H1 (cell line): ENCODE results near the gene SCYL2. TPM values are rescaled to one million over a fixed set of nuclear protein-coding genes. Genes with fewer than 3 reads are reported as not detected.
"Not testable (repeated sequence)": the region's sequence is repeated elsewhere in the genome, so short reads cannot be mapped to it uniquely, and the experiment has no call there.

Experiments
- CTCF ChIA-PET: fragments of 300-600 bp; sonication (Branson Sonifier 250); formaldehyde crosslinking; loops from one replicate; lab custom pipeline; 2021; ENCODE audit not compliant: partially characterized antibody; lab: Charles Lee
- POLR2A ChIA-PET: fragments of 300-600 bp; sonication (Branson Sonifier 250); formaldehyde crosslinking; loops from one replicate; lab custom pipeline; 2021; ENCODE audit warnings: inconsistent platforms; ENCODE audit not compliant: partially characterized antibody; lab: Charles Lee
- DNase-seq, 2 experiments: peaks; one replicate each; pipeline versions ENCODE4 v3.0.0 to v3.0.0-alpha.2; 2010 to 2022; ENCODE audit warnings: low spot score in 2 of 2, low read depth in 1 of 2, mixed read lengths in 1 of 2
- FAIRE-seq: peaks from 2 replicates; lab custom pipeline; 2011; peaks lifted over from hg19 to GRCh38; lab: Jason Lieb, UNC
- H2AFZ ChIP-seq: 2 replicates; pipeline ENCODE4 v1.8.1; 2012; ENCODE audit warnings: low read length, inconsistent platforms
- H2AK5ac ChIP-seq: 2 replicates; pipeline ENCODE4 v1.6.1; 2013; ENCODE audit warnings: low read depth, low read length
- H2BK120ac ChIP-seq: replicated peaks from 2 replicates; pipeline ENCODE3; 2013; ENCODE audit warnings: low read depth, low read length, inconsistent platforms
- H2BK12ac ChIP-seq: 2 replicates; pipeline ENCODE4 v1.6.1; 2013; ENCODE audit warnings: low read depth, low read length
- H2BK15ac ChIP-seq: 2 replicates; pipeline ENCODE4 v1.6.1; 2013; ENCODE audit warnings: low read length
- H2BK20ac ChIP-seq: 2 replicates; pipeline ENCODE4 v1.6.1; 2013; ENCODE audit warnings: low read length
- H2BK5ac ChIP-seq: 2 replicates; pipeline ENCODE4 v1.6.1; 2013; ENCODE audit warnings: low read depth, low read length
- H3K14ac ChIP-seq: 2 replicates; pipeline ENCODE4 v1.6.1; 2013; ENCODE audit warnings: inconsistent platforms; ENCODE audit not compliant: insufficient read length
- H3K18ac ChIP-seq: 2 replicates; pipeline ENCODE4 v1.6.1; 2013; ENCODE audit warnings: low read length; ENCODE audit errors: extremely low read depth
- H3K23ac ChIP-seq: 2 replicates; pipeline ENCODE4 v1.6.1; 2013; ENCODE audit warnings: inconsistent platforms; ENCODE audit not compliant: insufficient read length
- H3K23me2 ChIP-seq: 2 replicates; pipeline ENCODE4 v1.6.1; 2013; ENCODE audit warnings: low read depth, low read length
- H3K27ac ChIP-seq: 2 replicates; pipeline ENCODE4 v1.6.1; 2011; ENCODE audit warnings: low read depth, low read length, inconsistent platforms
- H3K27me3 ChIP-seq, 4 experiments: replicated peaks in 1 of 4; 1 replicate in 1 of 4; 2 replicates in 3 of 4; pipeline versions ENCODE4 v1.6.1 to v1.8.1; 2011 to 2013; ENCODE audit warnings: low read length in 3 of 4, mild to moderate bottlenecking in 3 of 4, inconsistent platforms in 2 of 4, mixed read lengths in 2 of 4, moderate library complexity in 1 of 4; ENCODE audit not compliant: control insufficient read depth in 3 of 4, insufficient read depth in 3 of 4; ENCODE audit errors: extremely low read depth in 1 of 4
- H3K36me3 ChIP-seq, 4 experiments: 2 replicates each; pipeline versions ENCODE4 v1.6.1 to v1.8.1; 2011 to 2013; ENCODE audit warnings: mild to moderate bottlenecking in 4 of 4, low read length in 3 of 4, moderate library complexity in 2 of 4, control low read depth in 1 of 4, inconsistent platforms in 1 of 4; ENCODE audit not compliant: insufficient read depth in 4 of 4, control insufficient read depth in 2 of 4
- H3K4ac ChIP-seq: replicated peaks from 2 replicates; pipeline ENCODE3; 2013; ENCODE audit warnings: low read length, low read depth, mixed read lengths, inconsistent platforms; ENCODE audit not compliant: insufficient read length
- H3K4me1 ChIP-seq, 4 experiments: replicated peaks in 1 of 4; 1 replicate in 1 of 4; 2 replicates in 3 of 4; pipeline versions ENCODE4 v1.6.1 to v1.8.1; 2011 to 2013; ENCODE audit warnings: low read length in 3 of 4, inconsistent platforms in 2 of 4, mixed read lengths in 1 of 4; ENCODE audit not compliant: insufficient read depth in 4 of 4, control insufficient read depth in 3 of 4
- H3K4me2 ChIP-seq, 2 experiments: 2 replicates each; pipeline versions ENCODE4 v1.6.1 to v1.8.1; 2011 to 2013; ENCODE audit warnings: low read depth in 2 of 2, low read length in 2 of 2, control low read depth in 1 of 2, inconsistent platforms in 1 of 2, mild to moderate bottlenecking in 1 of 2; ENCODE audit not compliant: insufficient read depth in 1 of 2
- H3K4me3 ChIP-seq, 4 experiments: fragments of 200-600, 300-600 bp in 1 of 4; sonication (generic), shearing (Covaris generic), sonication (Bioruptor Twin) in 1 of 4; 2 replicates each; pipeline versions ENCODE4 v1.5.1 to v1.8.1; 2011 to 2016; ENCODE audit warnings: low read length in 4 of 4, low read depth in 3 of 4, control low read depth in 2 of 4, inconsistent platforms in 2 of 4, mild to moderate bottlenecking in 2 of 4, mixed read lengths in 1 of 4, moderate library complexity in 1 of 4; ENCODE audit not compliant: insufficient read depth in 2 of 4; ENCODE audit errors: extremely low read depth in 1 of 4
- H3K56ac ChIP-seq: replicated peaks from 2 replicates; pipeline ENCODE3; 2013; ENCODE audit warnings: low read depth, mild to moderate bottlenecking, mixed read lengths, low read length, inconsistent platforms; ENCODE audit not compliant: insufficient read length
- H3K79me1 ChIP-seq: 2 replicates; pipeline ENCODE4 v1.6.1; 2013; ENCODE audit warnings: low read depth, low read length, control low read depth
- H3K79me2 ChIP-seq, 2 experiments: 2 replicates each; pipeline versions ENCODE4 v1.6.1 to v1.8.1; 2012 to 2013; ENCODE audit warnings: low read length in 2 of 2, mild to moderate bottlenecking in 2 of 2, inconsistent platforms in 1 of 2; ENCODE audit not compliant: insufficient read depth in 2 of 2, control insufficient read depth in 1 of 2
- H3K9ac ChIP-seq, 4 experiments: replicated peaks in 1 of 4; 1 replicate in 1 of 4; 2 replicates in 3 of 4; pipeline versions ENCODE4 v1.6.1 to v1.8.1; 2011 to 2013; ENCODE audit warnings: low read depth in 3 of 4, low read length in 3 of 4, control low read depth in 2 of 4, mild to moderate bottlenecking in 2 of 4, moderate library complexity in 2 of 4, inconsistent platforms in 1 of 4; ENCODE audit errors: extremely low read depth in 1 of 4
- H3K9me3 ChIP-seq, 2 experiments: 2 replicates each; pipeline versions ENCODE4 v1.6.1 to v1.8.1; 2012 to 2013; ENCODE audit warnings: mild to moderate bottlenecking in 2 of 2, moderate library complexity in 2 of 2, control low read depth in 1 of 2, inconsistent platforms in 1 of 2, low read depth in 1 of 2, low read length in 1 of 2, mixed read lengths in 1 of 2; ENCODE audit not compliant: insufficient read depth in 2 of 2
- H4K20me1 ChIP-seq, 2 experiments: replicated peaks in 1 of 2; 2 replicates each; pipeline versions ENCODE3 to v1.8.1; 2011 to 2013; ENCODE audit warnings: inconsistent platforms in 2 of 2, low read length in 2 of 2, mild to moderate bottlenecking in 1 of 2; ENCODE audit not compliant: insufficient read depth in 2 of 2, control insufficient read depth in 1 of 2
- H4K5ac ChIP-seq: 2 replicates; pipeline ENCODE4 v1.6.1; 2013; ENCODE audit warnings: low read length, low read depth, mixed read lengths, inconsistent platforms; ENCODE audit not compliant: insufficient read length
- H4K8ac ChIP-seq: 2 replicates; pipeline ENCODE4 v1.8.0; 2013; ENCODE audit warnings: mild to moderate bottlenecking, moderate library complexity, low read length, inconsistent platforms; ENCODE audit not compliant: insufficient read depth; ENCODE audit errors: extremely low read depth
- H4K91ac ChIP-seq: replicated peaks from 2 replicates; pipeline ENCODE3; 2013; ENCODE audit warnings: low read length, mixed read lengths, inconsistent platforms; ENCODE audit not compliant: insufficient read length
- SUZ12 ChIP-seq: fragments of 200-600 bp; sonication (generic); IDR thresholded peaks from 2 replicates; pipeline ENCODE4 v1.6.1; 2012; ENCODE audit warnings: mild to moderate bottlenecking, inconsistent platforms, low read length, moderate library complexity, mixed read lengths
- WGBS, 2 experiments: shearing (Covaris generic) in 1 of 2; methylation state at CpG; one replicate each; pipeline versions ENCODE4 v1.1.6 to v1.1.7; 2013 to 2015; ENCODE audit warnings: low lambda C conversion rate in 2 of 2, mixed read lengths in 2 of 2, inconsistent platforms in 1 of 2, low coverage in 1 of 2, missing lambda C conversion rate in 1 of 2; ENCODE audit not compliant: insufficient replicate concordance in 2 of 2, insufficient coverage in 1 of 2, insufficient read length in 1 of 2; ENCODE audit errors: extremely low coverage in 1 of 2, missing lambda C conversion rate in 1 of 2; 5-methylcytosine and 5-hydroxymethylcytosine counted together
- polyA plus RNA-seq, 7 experiments: library from polyadenylated mRNA; depleted of rRNA in 3 of 7; stranded (reverse) in 5 of 7; unstranded in 2 of 7; fragments of >200 nt in 5 of 7; fragments of 200-250 nt in 2 of 7; gene quantifications; 1 replicate in 5 of 7; 2 replicates in 1 of 7; 4 replicates in 1 of 7; pipeline versions ENCODE4 v1.2.1 to v1.2.3, GENCODE V29; 2011 to 2013; ENCODE audit warnings: missing spikeins in 2 of 7, mixed read lengths in 2 of 7
- total RNA-seq: library from RNA; stranded (reverse); fragmentation: NEBNext Ultra II Directional; extraction: Animal tissue kit (Norgen Biotek cat#: 25700); gene quantifications from 2 replicates; pipeline ENCODE4 v1.2.1, GENCODE V29; 2021

The SCYL2 gene
- total and polyA plus RNA-seq, 2 of the 8 experiments (the other 6 are each of a cell fraction or from before 2014, with no cell fraction given) = 8.9 to 48.7 TPM

- Histone ChIP-seq H2BK5ac (no peak overlapping the region), H2BK12ac (no peak overlapping the region)
- TF ChIP-seq SUZ12 = no peak
- TF ChIP-seq, all 59 proteins: peak for 0
- H3K18ac ChIP-seq = no peak overlapping the region
- no peak overlapping the region for H2BK20ac ChIP-seq
- no peak overlapping the region for H2AK5ac ChIP-seq
- no peak overlapping the region for H2AFZ ChIP-seq
- ChIA-PET POLR2A (no interaction called here), CTCF (no interaction called here)
- no peak overlapping the region for H2BK120ac ChIP-seq
- peaks cover 0 to 28% (median 9%) of the 10 kb centered on the region in 4 experiments; a peak in 4 of 8 replicates for H3K36me3 ChIP-seq
- 100% methylated on average over 1 of the region's 1 CpG; no CpG with 5 or more reads in 1 of the 2 experiments for WGBS, 2 experiments
- H3K23ac ChIP-seq = no peak overlapping the region
- peaks cover 0 to 3% of the 10 kb centered on the region in 2 experiments; a peak in 2 of 4 replicates for H3K9me3 ChIP-seq
- no peak overlapping the region for H3K4ac ChIP-seq
- no peak overlapping the region for H3K14ac ChIP-seq
- H3K27me3 ChIP-seq = no peaks in the 10 kb centered on the region
- H3K23me2 ChIP-seq = no peaks in the 10 kb centered on the region; the same call in 1 of the 2 replicates
- H2BK15ac ChIP-seq = no peak overlapping the region
- H3K4me3 ChIP-seq = no peak overlapping the region
- no peaks in the 10 kb centered on the region for H4K20me1 ChIP-seq
- H4K8ac ChIP-seq = no peak overlapping the region
- H3K4me2 ChIP-seq = no peak overlapping the region
- FAIRE-seq (no peak), DNase-seq (no peak)
- no peak overlapping the region for H4K91ac ChIP-seq
- no peaks in the 10 kb centered on the region for H3K4me1 ChIP-seq
- H3K79me2 ChIP-seq = no peaks in the 10 kb centered on the region
- H3K79me1 ChIP-seq = no peaks in the 10 kb centered on the region
- no peak overlapping the region for H3K27ac ChIP-seq
- no peak overlapping the region for H3K9ac ChIP-seq
- no peak overlapping the region for H4K5ac ChIP-seq
- H3K56ac ChIP-seq = no peak overlapping the region
These were observed 26.0 kb downstream of the SCYL2 start for GRCh38 chr12:100293017-100293416.

DNA sequence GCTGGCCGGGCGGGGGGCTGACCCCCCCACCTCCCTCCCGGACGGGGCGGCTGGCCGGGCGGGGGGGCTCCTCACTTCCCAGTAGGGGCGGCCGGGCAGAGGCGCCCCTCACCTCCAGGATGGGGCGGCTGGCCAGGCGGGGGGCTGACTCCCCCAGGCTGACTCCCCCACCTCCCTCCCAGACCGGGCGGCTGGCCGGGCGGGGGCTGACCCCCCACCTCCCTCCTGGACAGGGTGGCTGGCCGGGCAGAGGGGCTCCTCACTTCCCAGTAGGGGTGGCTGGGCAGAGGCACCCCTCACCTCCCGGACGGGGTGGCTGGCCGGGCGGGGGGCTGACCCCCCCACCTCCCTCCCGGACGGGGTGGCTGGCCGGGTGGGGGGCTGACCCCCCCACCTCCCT is 27.4 kb downstream of the SCYL2 start:
- H2BK12ac ChIP-seq, H3K27ac ChIP-seq, FAIRE-seq, CTCF ChIA-PET, H2BK5ac ChIP-seq, H2BK20ac ChIP-seq, H4K8ac ChIP-seq, H2BK15ac ChIP-seq, DNase-seq, H4K91ac ChIP-seq, H3K79me2 ChIP-seq, H3K4me1 ChIP-seq, H3K56ac ChIP-seq, H3K23me2 ChIP-seq, H2AK5ac ChIP-seq, H3K4ac ChIP-seq, H2AFZ ChIP-seq, H3K18ac ChIP-seq, H4K5ac ChIP-seq, POLR2A ChIA-PET, H3K23ac ChIP-seq, H3K27me3 ChIP-seq, H2BK120ac ChIP-seq, H3K9me3 ChIP-seq, H3K4me2 ChIP-seq, H3K9ac ChIP-seq, H3K79me1 ChIP-seq, H3K14ac ChIP-seq, H3K4me3 ChIP-seq, H4K20me1 ChIP-seq: not testable (repeated sequence)
- H3K36me3 ChIP-seq = peaks cover 0 to 37% (median 9%) of the 10 kb centered on the region in 4 experiments; a peak in 4 of 8 replicates
- WGBS, 2 experiments = no CpG with 5 or more reads among the region's 24 CpGs
